CD4-positive, alpha-beta T cell treated with Interleukin-12 subunit alpha and Interleukin-12 subunit beta, for 1 hour (primary cell): ENCODE data around the gene DHFR2.
"Not testable (repeated sequence)": the region's sequence is repeated elsewhere in the genome, so short reads cannot be mapped to it uniquely, and the experiment has no call there.

Experiments
- DNase-seq: peaks from one replicate; pipeline ENCODE4 v3.0.0-alpha.2; 2020

The DHFR2 gene

GRCh38 chr3:94065122-94065521 lies 2.4 kb upstream of the DHFR2 start:
- DNase-seq: no peak

- DNase-seq: no peak
These were observed 1.6 kb upstream of the DHFR2 start for GRCh38 chr3:94064243-94064860.

GRCh38 chr3:94063496-94064119 lies 892 bp upstream of the DHFR2 start:
- peak; percentile 14 for DNase-seq

GRCh38 chr3:94061297-94061696 lies 1.4 kb downstream of the DHFR2 start:
- no peak for DNase-seq

GRCh38 chr3:94050546-94050945 lies 12.2 kb downstream of the DHFR2 start:
- DNase-seq: no peak

DNA sequence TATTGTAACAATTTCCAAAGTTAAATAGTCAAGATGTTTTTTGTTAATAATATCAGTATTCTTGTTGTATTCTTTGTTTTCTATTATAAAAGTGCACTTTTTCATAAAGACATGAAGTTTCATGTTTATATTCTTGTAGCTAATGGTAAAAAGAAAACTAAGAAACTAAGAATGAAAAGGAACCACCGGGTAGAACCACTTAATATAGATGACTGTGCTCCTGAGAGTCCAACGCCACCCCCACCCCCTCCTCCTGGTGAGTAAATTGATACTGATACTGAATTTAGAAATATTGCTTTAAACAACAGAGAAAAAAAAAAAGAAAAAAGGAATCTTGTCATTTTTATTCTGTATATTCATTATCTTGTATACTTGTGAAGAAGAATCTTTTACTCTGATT lies 13.4 kb downstream of the DHFR2 start:
- no peak for DNase-seq

DNA sequence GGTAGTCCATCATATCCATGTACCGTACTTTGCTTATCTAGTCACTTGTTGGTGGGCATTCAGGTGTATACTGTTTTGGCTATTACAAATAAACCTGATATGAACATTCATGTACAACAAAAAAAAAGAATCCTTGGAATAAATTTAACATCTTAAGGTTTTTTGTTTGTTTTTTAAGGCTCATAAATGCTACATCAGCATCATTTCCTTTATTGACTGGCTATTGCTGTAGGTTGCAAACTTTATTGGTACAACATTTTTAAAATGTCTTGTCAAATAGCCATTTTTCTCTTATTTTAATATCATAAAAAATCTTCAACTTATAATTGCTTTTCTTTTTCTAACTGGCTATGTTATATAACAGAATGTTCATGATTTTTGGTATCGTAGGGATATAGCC lies 16.2 kb downstream of the DHFR2 start:
- DNase-seq: no peak

- not testable (repeated sequence) for DNase-seq
These were observed 18.4 kb downstream of the DHFR2 start for GRCh38 chr3:94044100-94044936.

DNA sequence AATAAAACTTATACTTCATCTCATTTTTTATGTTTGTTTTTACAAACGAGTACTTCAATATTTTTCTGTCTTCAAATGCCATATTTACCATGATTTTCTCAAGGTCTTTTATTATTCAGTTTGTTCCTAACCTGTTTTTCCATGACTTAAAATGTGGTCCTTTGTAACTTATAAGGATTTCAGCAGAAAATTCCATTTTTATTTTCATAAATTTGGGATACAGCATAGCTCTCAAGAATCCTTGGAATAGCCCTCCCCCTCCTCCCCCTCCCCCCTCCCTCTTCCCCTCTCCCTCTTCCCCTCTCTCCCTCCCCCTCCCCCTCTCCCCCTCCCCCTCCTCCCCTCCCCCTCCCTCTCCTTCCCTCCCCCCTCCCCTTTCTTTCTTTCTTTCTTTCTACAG lies 19.4 kb downstream of the DHFR2 start:
- DNase-seq: no peak

DNA sequence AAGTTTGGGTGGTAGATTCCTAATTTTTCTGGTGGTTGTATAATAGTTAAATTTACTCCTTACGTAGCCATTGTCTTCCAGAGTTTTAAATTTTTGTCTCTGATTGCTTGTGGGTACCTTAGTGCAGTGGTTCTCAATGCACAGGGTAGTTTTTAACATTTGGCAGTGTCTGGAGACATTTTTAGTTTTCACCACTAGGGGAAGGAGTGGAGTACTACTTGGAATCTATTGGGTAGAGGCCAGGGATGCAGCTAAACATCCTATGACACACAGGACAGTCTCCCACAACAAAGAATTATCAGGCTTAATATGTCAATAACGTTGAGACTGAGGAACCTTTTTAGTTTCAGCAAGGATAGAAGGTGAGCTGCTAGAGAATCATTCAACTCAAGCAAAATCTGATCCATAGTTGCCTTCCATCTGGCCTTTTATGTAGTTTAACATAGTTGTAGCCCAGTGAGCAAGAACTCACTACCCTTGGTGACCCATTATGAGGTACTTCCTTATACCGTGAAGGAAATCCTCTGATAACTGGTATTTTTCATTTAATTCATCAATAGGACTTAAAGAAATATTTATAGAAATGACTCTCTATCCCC lies 25.7 kb downstream of the DHFR2 start:
- DNase-seq: peak; percentile 25

DNA sequence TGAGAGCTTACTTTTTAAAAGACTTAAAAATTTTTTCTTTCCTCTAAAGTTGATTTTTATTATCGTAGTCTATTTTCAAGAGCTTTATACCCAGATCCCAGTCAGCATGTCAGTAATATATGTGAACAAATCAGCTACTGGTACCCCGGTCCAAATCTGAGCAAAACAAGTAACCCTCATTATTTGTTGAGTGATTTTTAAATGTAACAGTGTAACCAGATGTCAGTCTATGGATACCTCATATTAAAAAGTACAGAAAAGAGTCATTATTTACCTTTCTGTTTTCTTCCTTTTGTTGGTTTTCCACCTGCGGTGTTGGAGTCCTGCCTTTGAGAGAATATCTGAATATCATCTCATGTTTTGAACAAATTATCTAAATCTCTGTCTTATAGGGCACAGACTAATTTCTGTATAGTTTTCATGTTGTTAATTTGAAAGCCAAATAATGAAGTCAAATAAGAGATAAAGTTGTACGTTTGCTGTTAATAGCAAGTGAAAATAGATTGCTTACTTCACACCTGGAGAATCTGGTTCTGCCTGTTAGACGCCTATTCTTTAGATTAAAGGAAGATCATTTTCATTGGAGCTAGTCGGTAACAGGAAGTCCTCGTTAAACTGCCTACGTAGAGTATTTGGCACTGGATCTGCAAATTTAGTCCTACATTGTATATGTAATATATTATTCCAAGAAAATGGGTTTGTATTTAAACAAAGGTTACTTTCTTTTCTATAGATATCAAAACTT lies 34.5 kb downstream of the DHFR2 start, which contains the start of gene STX19:
Gene STX19 (minus strand): TSS at position 505 of the 745 bp plus-strand sequence. CDS start 13,328 bp downstream, outside the sequence.
- DNase-seq: no peak

DNA sequence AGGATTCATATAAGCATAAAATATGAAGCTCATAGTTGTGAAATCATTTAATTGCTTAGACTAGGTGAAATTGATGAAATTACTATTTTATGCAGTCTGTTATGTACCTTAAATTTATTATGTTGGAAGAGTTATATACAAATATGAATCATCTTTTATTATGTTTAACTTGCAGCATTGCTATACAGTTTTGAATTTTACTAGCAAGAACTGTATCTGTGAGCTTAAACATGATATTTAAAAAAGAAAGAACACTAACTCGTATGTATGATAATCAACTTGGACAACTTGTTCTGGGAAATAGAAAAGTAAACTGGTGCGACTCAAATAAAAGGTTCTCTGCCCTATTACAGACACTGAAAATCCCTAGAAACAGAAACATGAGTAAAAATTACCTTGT lies 36.1 kb downstream of the DHFR2 start:
- DNase-seq: no peak

DNA sequence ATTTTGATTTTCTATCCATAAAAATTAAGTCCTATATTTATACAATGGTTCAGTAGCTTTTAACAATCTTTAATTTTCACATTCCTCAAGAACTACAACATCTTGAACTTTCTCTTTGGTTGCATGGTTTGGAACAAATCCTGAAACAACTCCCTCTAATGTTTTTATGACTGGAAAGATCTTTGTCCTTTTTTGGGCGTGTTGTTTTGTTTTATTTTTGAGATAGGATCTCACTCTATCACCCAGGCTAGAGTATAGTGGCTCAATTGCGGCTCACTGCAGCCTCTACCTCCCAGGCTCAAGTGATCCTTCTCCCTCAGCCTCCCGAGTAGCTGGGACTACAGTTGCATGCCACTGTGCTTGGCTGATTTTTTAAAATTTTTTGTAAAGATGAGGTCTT lies 38.3 kb downstream of the DHFR2 start:
- DNase-seq: no peak

DNA sequence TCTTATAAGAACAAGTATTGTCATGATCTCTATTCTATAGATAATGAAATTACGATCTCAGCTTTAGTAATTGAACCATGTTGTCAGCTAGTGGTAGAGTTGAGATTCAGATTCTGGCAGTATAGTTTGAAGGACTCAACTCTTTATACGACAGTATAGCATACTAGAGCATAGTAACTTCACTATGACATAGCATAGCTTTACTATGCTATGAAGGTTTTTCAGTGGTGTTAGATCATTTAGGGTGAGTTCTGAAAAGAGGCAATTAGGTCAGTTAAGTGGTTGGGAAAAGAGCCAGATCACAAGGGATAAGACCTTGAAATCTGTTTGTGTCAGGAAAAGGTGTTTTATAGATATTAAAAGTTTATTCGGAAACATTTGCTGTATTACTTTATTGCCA lies 42.4 kb downstream of the DHFR2 start:
- DNase-seq: no peak

DNA sequence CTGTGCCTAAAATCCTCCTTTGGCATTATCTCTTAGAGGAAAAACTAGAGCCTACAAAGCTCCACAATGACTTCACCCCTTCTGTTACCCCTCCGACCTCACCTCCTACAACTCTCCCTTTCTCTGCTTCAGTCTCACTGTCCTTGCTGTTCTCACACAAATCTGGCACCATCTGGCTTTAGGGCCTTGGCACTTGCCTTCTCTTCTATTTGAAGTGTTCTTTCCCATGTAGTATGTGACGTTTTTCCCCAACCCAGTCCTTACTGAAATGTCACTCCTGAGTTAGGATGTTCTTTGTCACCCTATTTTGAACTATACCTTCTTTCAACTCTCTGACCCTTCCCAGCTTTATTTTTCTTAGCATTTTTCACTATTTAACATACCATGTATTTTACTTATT lies 43.1 kb downstream of the DHFR2 start:
- DNase-seq: no peak

DNA sequence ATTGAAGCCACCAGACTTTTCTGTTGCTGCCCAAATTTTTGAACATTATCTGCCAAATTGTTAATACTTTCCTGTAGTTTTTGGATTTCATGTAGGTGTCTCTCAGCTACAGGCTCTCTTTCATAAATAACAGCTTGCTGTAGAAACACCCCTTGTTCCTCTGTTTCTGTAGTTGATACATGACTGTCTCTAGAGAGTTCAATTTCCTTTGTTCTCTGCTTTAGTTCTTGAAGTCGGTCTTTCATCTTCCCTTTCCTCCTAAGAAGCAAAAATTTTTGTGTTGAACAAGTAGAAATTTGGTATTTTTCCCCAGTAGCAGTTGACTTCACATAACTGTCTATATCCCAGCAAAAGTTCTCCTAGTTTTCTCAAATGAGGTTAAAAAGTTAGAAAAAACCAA lies 47.7 kb downstream of the DHFR2 start:
- no peak for DNase-seq

GRCh38 chr3:94012185-94012584 lies 50.5 kb downstream of the DHFR2 start:
- DNase-seq: no peak

DNA sequence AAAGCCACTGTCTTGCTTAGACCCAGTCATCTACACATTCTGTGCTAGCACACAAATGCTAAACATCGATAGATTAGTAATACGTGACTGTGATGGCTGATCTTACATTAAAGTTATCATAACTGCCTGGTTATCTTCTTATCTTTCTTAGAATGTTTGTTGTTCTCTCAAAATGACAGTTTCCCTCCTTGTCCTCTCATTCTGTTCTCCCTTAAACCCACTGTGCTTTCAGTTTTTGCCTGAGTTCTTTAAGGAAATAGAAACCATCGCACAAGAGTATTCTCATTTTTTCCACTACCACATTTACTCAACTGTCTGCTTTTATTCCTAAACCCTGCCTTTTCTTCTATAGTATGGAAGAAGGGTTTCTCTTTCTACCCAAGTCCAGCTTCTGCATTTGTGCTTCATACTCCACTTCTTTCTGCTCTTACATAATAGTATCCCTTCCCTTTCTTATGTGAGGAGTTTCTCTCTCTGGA lies 51.4 kb downstream of the DHFR2 start:
- DNase-seq: no peak

DNA sequence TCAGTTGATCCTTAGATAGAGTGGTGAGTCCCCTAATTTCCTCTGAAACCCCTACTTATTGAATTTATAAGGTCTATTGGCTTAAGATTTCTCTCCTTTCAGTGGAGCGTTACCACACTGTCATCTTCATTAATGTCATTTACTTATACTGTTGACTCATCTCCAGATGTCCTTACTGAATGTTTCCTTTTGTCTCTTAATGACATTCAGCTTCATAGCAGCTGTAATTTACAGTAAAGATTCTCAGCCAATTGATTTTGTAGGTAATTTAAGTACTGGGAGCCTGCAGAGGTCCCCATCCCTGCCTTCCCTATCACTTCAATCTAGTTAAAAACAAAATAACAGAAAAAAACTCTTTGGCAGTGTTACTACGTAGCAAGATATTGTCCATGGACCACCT lies 53.1 kb downstream of the DHFR2 start:
- DNase-seq: no peak

GRCh38 chr3:94008253-94008652 lies 54.5 kb downstream of the DHFR2 start:
- no peak for DNase-seq
